ENCODE results near the gene IQUB.
"Not testable (repeated sequence)": the region's sequence is repeated elsewhere in the genome, so short reads cannot be mapped to it uniquely, and the experiment has no call there.

IQUB gene

DNA sequence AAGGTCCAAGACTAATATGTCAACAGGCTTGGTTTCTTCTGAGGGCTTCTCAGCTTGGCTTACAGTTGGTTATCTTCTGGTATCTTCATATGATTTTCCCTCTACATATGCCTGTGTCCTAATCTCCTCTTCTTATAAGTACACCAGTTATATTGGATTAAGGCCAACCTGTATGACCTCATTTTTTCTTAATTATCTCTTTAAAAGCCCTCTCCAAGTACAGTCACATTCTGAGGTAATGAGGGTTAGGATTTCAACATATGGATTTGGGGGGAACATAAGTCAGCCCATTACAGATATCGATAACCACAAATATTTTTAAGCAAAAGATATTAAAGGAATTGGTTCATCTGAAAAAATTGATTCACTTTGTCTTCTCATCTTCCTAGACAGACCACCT is 49.2 kb downstream of the IQUB start:
- DNase-seq, result no peak

DNA sequence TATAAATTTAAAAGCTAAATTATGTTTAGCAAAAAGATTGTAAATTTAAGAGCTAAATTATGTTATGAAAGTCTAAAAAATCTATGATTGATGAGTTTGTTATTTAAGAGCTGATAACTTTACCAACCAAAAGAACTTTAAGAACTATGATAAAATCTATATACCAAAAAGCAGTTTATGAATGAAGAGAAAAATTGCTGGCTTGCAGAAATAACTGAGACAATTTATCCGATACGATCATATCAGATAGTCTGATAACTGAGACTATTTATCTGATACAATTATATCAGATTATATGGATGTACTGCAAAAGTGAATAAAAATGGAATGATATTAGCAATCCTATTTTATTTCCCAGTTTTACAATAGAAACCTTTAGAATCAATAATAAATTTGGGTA is 50.2 kb downstream of the IQUB start:
- no peak for DNase-seq

DNA sequence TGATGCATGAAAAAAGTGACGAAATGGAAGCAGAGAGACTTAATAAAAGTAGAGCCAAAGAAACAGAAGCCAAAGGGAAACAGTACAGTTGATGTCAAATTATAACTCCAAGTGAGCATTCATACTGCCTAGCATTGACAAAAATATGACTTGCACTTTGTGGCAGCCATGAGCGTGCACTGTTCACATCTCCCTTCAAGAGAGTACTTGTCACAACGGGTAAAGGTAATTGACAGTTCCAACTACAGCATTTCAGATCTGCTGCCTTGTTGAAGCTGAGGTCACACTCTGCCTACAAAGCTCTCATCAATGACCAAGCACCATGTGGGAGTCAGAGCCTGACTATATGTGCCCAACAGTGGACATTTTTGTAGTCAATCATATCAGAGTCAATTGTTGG is 54.3 kb downstream of the IQUB start:
- DNase-seq, result no peak

- DNase-seq, result not testable (repeated sequence)
These were observed 56.3 kb downstream of the IQUB start for GRCh38 chr7:123478056-123478455.

DNA sequence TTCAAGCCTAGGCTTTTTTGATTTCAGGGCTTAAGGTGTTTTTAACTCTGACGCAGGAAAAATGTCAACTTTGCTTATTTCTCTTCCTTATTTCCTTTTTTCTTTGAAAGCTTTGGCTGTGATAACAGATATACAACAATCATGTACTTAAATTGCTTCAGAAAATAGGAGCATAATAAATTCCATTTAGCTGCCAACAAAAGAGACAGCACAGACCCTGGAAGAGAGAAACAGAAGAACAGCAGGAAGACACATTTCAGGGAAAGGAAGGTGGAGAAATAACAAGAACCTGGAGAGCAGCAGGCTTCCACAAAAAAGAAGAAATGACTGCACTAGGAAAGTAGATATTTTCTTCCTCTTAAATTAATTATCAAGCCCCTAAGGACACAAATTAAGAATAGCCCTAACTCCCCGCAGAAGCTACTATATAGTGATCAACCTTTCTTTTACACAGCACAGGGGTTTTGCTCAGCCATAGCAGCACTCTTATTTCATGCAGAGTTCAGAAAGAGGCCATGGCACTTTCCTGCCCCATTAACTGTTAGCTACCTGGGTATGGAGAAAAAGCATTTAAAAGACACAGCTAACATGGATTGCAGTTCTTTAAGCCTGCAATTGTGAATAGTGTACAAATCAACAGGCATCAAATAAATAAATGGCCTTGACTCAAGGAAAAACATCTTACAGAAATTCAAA is 61.5 kb downstream of the IQUB start:
- no peak for DNase-seq

DNA sequence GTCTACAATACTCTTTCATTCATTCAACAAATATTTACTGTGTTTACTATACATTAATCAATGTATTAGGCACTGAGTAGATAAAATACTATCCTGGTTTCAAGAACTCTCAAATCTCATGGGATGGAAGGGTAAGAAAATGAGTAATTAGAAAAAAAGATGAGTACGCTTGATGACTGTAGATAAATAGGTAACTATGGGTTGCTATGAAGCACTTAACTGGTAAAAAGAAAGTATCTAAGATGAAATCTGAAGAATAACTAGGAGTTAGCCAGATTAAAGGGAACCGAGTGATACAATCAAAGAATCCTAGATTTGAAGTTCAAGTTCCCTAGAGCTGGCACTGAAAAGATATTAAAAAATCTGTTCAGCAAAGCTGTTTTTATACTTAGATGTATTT is 62.1 kb downstream of the IQUB start:
- DNase-seq, result no peak

- DNase-seq, result no peak
These were observed 66.1 kb downstream of the IQUB start for GRCh38 chr7:123468303-123468702.

DNA sequence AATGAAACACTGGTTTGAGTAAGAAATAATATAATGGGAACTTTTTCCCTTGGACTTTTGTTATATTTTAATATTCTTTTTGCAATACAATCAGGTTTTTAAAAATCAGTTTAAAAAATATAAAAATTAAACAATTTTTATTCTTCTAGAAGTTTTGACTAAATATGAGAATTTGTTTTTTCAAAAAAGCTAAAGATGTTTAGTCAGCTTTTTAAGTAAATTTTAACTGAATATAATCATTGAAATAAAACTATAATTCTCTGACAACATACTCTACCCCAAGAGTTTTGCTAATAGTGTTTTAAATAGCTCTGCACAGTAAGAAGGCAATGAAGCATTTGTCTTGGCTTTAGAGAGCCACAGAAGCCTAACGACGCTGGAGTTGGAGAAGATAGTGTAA is 70.5 kb downstream of the IQUB start:
- DNase-seq, result no peak

- DNase-seq, result no peak
These were observed 73.8 kb downstream of the IQUB start for GRCh38 chr7:123460616-123461015.

GRCh38 chr7:123455965-123456470 is 78.4 kb downstream of the IQUB start:
- DNase-seq, result no peak

- DNase-seq, result no peak
These were observed 94.3 kb downstream of the IQUB start for GRCh38 chr7:123440101-123440548.

DNA sequence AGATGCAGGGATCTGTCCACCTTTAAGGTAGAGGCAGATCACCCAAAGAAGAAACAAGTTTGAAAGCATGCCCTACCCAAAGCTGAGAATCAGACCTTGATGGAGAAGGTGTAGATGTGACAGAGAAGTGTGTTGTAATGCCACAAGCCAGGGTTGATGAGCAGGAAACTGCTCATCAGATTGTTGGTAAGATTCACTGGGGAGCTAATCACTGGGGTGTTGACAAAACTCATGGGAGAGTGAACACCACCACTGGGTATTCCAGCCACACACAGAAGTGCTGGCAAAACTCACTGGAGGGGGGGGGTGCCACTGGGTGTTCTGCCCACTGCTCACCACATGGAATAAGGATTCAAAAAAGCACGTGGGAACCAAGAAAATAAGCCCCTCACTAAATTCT is 95.2 kb downstream of the IQUB start:
- no peak for DNase-seq

DNA sequence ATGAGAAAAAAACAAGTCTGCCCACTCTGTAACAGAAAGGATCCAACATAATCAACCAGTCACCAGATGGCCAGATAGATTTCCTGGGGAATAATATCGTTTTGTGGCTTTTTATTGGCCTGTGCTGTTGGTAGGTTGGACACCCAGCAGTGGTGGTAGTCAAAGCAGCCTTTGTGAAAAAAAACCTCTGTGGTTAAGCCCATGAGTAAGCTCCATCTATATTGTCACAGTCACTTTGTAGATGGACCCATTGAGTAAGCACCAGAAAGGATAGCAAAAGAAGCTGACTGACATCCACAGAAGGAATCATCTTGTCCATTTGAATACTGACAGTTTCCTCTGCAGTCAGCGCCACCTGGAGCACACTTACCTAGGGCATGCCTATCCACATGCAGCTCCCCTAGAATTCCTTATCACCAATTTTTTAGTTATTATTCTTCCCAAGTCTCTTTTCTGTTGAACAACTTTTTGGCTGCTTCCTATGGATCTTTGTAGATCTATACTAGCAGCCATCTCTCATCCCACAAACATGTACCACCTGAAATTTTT is 96.9 kb downstream of the IQUB start:
- DNase-seq, result no peak

DNA sequence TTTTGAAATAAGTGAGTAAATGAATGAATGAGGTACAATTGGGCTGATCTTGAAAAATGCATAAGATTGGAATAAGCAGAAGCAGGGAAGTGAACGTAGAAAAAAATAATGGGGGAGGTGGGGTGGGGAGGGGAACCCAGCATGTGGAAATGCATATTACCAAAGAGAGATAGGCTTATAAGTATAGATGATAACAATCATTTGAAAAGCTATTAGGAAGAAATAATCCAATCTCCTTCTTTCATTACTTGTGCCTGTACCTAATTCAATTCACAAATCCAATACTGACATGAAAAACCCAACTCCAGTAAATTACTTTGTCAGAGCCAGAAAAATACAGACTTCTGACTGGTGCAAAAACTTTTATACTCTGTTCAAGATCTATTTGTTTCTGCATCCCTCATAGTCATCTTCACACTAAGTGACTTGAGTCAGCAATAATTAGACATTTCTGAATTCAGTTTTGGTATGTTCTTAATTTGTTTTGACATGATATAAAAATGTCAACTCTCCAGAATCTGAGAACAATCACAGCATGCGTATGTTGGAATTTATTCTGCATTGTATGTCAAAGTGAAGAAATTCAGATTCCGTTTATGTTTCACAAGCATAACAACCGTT is 99.2 kb downstream of the IQUB start:
- no peak for DNase-seq

DNA sequence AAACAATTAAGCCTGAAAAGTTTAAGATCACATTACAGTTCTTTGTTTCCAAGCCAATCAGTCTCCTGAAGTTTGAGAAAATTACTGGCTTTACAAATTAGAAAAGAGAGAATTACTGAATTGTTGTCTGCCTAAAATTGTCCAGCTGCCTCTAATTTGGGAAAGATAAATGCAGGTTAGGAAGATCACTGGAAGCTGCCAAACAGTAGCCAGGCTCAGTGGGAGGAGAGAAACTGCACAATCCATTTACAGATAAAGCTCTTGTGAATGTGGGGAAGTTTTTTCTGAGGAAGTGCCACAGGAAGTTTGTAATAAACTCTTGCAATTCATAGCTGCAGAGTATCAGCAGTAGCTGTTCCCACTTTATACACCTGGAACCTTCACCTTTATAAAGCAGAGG is 100.7 kb downstream of the IQUB start:
- no peak for DNase-seq

DNA sequence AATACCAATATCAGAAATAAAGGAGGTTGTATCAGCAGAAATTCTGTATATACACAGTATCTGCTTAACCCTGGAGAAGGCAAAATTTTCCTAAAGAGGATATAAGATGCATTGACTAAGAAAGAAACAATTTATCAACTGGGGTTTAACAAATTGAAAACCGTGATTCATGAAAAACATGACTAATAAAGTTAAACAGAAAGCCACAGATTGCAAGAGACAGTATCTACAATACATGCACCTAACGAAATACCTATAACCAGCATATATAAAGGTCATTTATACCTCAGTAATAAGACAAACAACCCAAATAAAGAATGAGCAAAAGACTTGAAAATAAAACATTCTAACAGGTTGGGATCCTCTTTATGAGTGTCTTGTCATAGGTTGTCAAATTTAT is 101.8 kb downstream of the IQUB start:
- DNase-seq, result no peak

DNA sequence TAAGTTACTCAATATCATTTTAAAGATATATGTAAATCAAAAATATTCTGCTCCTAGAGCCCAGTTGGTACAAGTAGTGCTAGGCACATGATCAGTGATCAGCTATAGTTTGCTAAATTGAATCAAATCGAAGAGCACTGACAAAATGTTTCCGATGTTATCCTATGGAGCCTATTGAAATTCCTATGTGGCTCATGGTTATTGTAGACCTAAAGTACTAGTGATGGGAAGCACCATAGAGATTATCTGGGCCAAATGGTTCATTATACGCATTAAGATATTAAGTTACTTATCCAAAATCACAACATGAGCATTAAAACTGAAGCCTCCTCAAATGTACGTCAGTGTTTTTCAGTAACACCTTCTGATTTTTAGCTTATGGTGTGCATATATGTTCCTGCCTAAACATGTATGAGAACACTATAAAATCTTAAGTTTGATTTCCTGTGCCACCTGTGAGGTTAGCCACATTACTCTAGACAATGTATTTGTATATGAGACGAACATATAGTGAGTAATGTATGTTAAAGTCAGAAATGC is 103.2 kb downstream of the IQUB start:
- no peak for DNase-seq

DNA sequence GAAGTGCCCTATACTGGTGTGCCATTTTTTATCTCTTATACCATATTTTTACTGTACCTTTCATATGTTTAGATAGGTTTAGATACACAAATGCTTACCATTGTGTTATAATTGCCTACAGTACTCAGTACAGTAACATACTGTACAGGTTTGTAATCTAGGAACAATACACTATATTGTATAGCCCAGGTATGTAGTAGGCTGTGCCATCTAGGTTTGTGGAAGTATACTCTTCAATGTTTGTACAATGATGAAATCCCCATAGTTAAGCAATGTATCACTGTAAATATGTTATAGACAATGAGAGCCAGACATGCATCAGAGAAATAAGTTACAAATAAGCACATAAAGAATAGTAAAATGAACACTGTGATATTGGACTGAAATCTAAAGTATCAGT is 109.1 kb downstream of the IQUB start:
- no peak for DNase-seq

DNA sequence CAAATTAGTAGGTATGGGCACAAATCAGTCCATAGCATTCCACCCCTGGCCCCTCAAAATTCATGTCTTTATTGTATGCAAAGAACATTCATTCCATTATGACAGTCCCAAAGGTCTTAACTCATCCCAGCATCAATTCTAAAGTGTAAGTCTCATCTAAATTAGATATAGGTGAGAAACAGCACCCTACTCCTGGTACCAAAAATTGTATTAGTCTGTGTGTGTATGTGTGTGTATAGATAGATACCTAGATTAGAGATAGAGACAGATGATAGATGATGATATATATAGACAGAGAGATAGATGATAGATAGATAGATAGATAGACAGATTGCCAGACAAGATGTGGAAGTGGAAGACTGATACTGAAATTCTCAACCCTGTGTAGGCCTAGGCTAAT is 109.9 kb downstream of the IQUB start:
- no peak for DNase-seq

DNA sequence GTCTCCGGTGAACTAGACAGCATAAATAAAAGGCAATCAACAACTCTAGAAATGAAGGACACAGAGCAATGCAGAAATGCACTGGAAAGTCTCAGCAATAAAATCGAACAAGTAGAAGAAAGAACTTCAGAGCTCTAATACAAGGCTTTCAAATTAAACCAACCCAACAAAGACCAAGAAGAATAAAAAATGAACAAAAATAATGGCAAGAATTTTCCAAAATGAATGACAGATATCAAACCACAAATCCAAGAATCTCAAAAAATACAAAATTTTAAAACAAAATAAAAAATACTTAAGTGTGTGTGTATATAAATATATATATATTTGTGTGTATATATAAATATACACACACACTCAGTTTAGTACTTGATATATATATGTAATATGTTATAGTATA is 110.8 kb downstream of the IQUB start:
- no peak for DNase-seq

DNA sequence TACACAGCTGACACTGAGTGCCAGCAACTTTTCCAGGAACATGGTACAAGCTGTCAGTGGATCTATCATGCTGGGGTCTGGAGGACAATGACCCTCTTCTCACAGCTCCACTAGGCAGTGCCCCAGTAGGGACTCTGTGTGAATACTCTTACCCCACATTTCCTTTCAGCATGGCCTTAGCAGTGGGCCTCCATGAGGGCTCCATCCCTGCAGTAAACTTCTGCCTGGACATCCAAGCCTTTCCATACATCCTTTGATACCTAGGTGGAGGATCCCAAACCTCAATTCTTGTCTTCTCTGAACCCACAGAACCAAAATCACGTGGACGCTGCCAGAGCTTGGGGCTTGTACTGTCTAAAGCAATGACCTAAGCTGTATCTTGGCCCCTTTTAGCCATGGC is 116.8 kb downstream of the IQUB start:
- DNase-seq, result no peak

DNA sequence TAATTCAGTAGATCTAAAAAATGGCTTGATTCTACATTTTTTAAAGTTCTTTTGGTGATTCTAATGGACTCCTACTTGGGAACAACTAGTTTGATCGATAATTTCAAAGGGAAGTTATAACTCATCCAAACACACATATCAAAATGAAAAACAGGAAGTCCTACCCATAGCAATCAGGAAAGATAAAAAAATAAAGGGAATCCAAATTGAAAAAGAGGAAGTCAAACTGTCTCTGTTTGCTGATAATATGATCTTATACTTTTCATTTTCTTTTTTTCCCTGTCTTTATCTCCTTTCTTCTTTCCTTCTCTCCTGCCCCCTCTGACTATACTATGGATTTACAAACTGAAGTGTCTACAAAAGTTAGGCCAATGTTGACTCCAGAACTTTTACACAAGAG is 118.8 kb downstream of the IQUB start:
- no peak for DNase-seq

DNA sequence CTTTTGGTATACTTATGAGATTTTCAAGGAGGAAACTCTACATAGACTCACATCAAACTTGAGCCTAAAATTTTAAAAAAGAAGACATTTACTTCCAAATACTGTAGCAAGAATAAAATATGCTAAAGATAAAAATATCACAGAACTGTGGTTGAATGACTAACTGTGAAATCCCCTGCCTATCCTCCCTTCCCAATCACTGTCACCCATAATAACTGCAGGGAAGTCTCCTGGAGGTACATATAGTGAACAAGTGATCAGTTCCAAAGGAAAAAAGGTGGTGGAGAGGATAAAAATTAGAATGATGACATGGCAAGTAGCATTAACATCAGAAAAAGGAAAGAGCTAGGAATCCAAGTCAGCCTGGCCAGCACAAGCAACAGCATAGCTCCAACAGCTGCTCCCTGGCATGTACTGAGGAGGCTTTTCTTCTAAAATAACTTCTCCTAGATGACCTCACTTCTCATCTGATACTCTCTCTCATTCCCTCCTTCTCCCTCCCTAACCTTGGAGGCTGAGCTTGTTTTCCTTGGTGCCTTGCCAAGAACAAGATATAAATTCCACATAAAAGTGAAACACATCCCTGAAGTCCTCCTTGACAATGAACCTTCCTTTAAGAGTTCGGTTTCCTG is 124.0 kb downstream of the IQUB start:
- DNase-seq, result no peak

GRCh38 chr7:123407951-123408350 is 126.4 kb downstream of the IQUB start:
- DNase-seq, result not testable (repeated sequence)
